RWPE2 (cell line): ENCODE measurements around the gene RNF39.
"Not testable (repeated sequence)": the region's sequence is repeated elsewhere in the genome, so short reads cannot be mapped to it uniquely, and the experiment has no call there.

Source experiments
- ATAC-seq: fragments of 200-7000 bp; cut with Tn5 transposase; 3 replicates; pipeline ENCODE4 v1.9.1; 2021; ENCODE audit warnings: low read depth
- DNase-seq: peaks from one replicate; pipeline ENCODE4 v3.0.0-alpha.2; 2020; ENCODE audit warnings: low spot score
- H3K27ac ChIP-seq: fragments of 450-650 bp; 2 replicates; pipeline ENCODE4 v1.5.1; 2017; ENCODE audit warnings: mild to moderate bottlenecking; ENCODE audit not compliant: poor library complexity, severe bottlenecking
- H3K27me3 ChIP-seq: fragments of 250-450 bp; sonication (Bioruptor Pico); 2 replicates; pipeline ENCODE4 v1.5.1; 2021; ENCODE audit warnings: mild to moderate bottlenecking, moderate library complexity; ENCODE audit not compliant: insufficient read depth, poor library complexity, severe bottlenecking
- H3K36me3 ChIP-seq: fragments of 250-450 bp; sonication (Bioruptor Pico); 2 replicates; pipeline ENCODE4 v1.5.1; 2020; ENCODE audit warnings: low read depth, mild to moderate bottlenecking, moderate library complexity
- H3K4me1 ChIP-seq: fragments of 250-450 bp; sonication (Bioruptor Pico); 2 replicates; pipeline ENCODE4 v1.5.1; 2021; ENCODE audit warnings: mild to moderate bottlenecking, moderate library complexity; ENCODE audit not compliant: insufficient read depth, poor library complexity, severe bottlenecking
- H3K4me3 ChIP-seq: fragments of 250-450 bp; sonication (Bioruptor Pico); 2 replicates; pipeline ENCODE4 v1.5.1; 2021; ENCODE audit warnings: mild to moderate bottlenecking, moderate library complexity; ENCODE audit not compliant: severe bottlenecking
- H3K9me3 ChIP-seq: fragments of 250-450 bp; sonication (Bioruptor Pico); 2 replicates; pipeline ENCODE4 v1.5.1; 2021; ENCODE audit warnings: mild to moderate bottlenecking, moderate library complexity; ENCODE audit not compliant: severe bottlenecking
- TF ChIP-seq, protein P1 (sequence below): fragments of 450-650 bp; IDR thresholded peaks from one replicate; pipeline ENCODE4 v1.5.1; 2017; ENCODE audit warnings: mild to moderate bottlenecking, moderate library complexity; ENCODE audit not compliant: poor library complexity, severe bottlenecking

RNF39 gene

GRCh38 chr6:30031381-30031780 is 44.2 kb downstream of the RNF39 start:
- no peaks in the 10 kb centered on the region for H3K9me3 ChIP-seq
- H3K27ac ChIP-seq = no peak overlapping the region
- DNase-seq (no peak), ATAC-seq (no peak)
- H3K4me3 ChIP-seq = no peak overlapping the region
- no peaks in the 10 kb centered on the region for H3K36me3 ChIP-seq
- H3K27me3 ChIP-seq = no peaks in the 10 kb centered on the region
- TF ChIP-seq, protein P1, sequence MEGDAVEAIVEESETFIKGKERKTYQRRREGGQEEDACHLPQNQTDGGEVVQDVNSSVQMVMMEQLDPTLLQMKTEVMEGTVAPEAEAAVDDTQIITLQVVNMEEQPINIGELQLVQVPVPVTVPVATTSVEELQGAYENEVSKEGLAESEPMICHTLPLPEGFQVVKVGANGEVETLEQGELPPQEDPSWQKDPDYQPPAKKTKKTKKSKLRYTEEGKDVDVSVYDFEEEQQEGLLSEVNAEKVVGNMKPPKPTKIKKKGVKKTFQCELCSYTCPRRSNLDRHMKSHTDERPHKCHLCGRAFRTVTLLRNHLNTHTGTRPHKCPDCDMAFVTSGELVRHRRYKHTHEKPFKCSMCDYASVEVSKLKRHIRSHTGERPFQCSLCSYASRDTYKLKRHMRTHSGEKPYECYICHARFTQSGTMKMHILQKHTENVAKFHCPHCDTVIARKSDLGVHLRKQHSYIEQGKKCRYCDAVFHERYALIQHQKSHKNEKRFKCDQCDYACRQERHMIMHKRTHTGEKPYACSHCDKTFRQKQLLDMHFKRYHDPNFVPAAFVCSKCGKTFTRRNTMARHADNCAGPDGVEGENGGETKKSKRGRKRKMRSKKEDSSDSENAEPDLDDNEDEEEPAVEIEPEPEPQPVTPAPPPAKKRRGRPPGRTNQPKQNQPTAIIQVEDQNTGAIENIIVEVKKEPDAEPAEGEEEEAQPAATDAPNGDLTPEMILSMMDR = no peak
- no peaks in the 10 kb centered on the region for H3K4me1 ChIP-seq

- H3K4me3 ChIP-seq = no peak overlapping the region
- H3K27me3 ChIP-seq = no peaks in the 10 kb centered on the region
- ATAC-seq (no peak), DNase-seq (no peak)
- no peaks in the 10 kb centered on the region for H3K36me3 ChIP-seq
- TF ChIP-seq, protein P1 = no peak
- H3K9me3 ChIP-seq = no peaks in the 10 kb centered on the region
- H3K4me1 ChIP-seq = no peaks in the 10 kb centered on the region
- no peak overlapping the region for H3K27ac ChIP-seq
Measured at GRCh38 chr6:30029588-30029987, 46.0 kb downstream of the RNF39 start.

GRCh38 chr6:30025186-30025585 is 50.4 kb downstream of the RNF39 start:
- no peak for DNase-seq
- TF ChIP-seq, protein P1 = no peak
- Histone ChIP-seq H3K4me1 (no peaks in the 10 kb centered on the region), H3K9me3 (no peaks in the 10 kb centered on the region), H3K27ac (no peak overlapping the region), H3K36me3 (no peaks in the 10 kb centered on the region), H3K27me3 (no peaks in the 10 kb centered on the region), H3K4me3 (no peak overlapping the region)
- no peak for ATAC-seq

DNA sequence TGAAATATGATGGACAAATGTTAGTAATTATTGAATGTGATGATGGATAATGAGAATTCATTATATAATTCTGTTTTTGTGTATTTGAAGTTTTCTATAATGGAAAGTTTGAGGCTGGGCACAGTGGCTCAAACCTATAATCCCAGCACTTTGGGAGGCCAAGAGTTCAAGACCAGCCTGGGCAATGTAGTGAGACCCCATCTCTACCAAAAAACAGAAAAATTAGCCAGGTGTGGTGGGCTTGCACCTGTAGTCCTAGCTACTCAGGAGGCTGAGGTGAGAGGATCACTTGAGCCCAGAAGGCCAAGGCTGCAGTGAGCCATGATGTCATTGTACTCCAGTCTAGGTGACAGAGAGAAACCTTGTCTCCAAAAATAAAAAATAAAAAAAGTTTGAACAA is 52.9 kb downstream of the RNF39 start:
- not testable (repeated sequence) for H3K9me3 ChIP-seq, H3K4me1 ChIP-seq, ATAC-seq, H3K4me3 ChIP-seq, H3K36me3 ChIP-seq, DNase-seq, H3K27me3 ChIP-seq, H3K27ac ChIP-seq

DNA sequence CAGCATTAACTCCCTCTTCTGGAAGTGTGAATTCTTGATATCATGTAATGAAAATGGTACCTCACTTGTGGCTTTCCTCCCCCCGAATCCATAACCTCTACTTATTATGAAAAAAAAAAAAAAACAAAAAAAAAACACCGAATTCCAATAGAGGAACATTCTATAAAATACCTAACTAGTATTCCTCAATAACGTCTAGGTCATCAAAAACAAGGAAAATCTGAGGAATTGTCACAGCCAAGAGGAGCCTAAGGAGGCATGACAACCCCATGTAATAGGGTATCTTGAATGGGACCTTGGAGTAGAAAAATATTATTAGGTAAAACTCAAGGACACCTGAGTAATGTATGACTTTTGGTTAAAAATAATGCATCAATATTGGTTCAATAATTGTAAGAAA is 53.4 kb downstream of the RNF39 start:
- TF ChIP-seq, protein P1 = no peak
- Histone ChIP-seq H3K4me3 (no peak overlapping the region), H3K9me3 (no peaks in the 10 kb centered on the region), H3K27ac (no peak overlapping the region), H3K27me3 (no peaks in the 10 kb centered on the region), H3K36me3 (no peaks in the 10 kb centered on the region), H3K4me1 (no peaks in the 10 kb centered on the region)
- DNase-seq (no peak), ATAC-seq (no peak)
